Measurements from ENCODE around the gene TUBB2B. TPM values are rescaled to one million over a fixed set of nuclear protein-coding genes. Genes with fewer than 3 reads are reported as not detected.
"Not testable (repeated sequence)": the region's sequence is repeated elsewhere in the genome, so short reads cannot be mapped to it uniquely, and the experiment has no call there.

Gene TUBB2B
- total RNA-seq, 1 donor from 2014 or later: 0.46 TPM

DNA sequence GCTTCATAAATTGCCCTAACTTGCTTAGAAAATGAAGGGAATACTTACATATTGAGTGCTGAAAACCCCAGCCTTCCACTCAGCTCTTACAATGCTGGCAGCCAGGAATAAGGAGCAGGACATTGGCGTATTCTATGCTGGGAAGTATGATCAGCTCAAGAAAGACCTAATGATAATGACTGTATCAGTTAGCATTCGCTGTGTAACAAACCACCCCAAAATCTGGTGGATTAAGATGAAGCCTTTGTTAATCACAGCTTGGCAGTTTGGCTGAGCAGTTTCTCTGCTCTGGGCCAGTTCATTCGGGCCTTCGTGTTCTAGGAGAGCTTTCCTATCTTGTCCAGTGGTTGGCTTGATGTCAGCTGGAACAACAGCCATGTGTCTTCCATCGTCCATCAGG lies 36.7 kb downstream of the TUBB2B start:
- no peaks in the 10 kb centered on the region for H3K36me3 ChIP-seq
- no peak overlapping the region for H3K27ac ChIP-seq
- DNase-seq: no peak
- H3K4me3 ChIP-seq: no peak overlapping the region
- TF ChIP-seq, protein P1, sequence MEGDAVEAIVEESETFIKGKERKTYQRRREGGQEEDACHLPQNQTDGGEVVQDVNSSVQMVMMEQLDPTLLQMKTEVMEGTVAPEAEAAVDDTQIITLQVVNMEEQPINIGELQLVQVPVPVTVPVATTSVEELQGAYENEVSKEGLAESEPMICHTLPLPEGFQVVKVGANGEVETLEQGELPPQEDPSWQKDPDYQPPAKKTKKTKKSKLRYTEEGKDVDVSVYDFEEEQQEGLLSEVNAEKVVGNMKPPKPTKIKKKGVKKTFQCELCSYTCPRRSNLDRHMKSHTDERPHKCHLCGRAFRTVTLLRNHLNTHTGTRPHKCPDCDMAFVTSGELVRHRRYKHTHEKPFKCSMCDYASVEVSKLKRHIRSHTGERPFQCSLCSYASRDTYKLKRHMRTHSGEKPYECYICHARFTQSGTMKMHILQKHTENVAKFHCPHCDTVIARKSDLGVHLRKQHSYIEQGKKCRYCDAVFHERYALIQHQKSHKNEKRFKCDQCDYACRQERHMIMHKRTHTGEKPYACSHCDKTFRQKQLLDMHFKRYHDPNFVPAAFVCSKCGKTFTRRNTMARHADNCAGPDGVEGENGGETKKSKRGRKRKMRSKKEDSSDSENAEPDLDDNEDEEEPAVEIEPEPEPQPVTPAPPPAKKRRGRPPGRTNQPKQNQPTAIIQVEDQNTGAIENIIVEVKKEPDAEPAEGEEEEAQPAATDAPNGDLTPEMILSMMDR (IDR thresholded peaks at IDR 0.05): no peak
- intact Hi-C loops (cut with DNase I): no loop called here
- H3K9me3 ChIP-seq: no peaks in the 10 kb centered on the region
- no peaks in the 10 kb centered on the region for H3K4me1 ChIP-seq
- no peaks in the 10 kb centered on the region for H3K27me3 ChIP-seq
- no peak for ATAC-seq

DNA sequence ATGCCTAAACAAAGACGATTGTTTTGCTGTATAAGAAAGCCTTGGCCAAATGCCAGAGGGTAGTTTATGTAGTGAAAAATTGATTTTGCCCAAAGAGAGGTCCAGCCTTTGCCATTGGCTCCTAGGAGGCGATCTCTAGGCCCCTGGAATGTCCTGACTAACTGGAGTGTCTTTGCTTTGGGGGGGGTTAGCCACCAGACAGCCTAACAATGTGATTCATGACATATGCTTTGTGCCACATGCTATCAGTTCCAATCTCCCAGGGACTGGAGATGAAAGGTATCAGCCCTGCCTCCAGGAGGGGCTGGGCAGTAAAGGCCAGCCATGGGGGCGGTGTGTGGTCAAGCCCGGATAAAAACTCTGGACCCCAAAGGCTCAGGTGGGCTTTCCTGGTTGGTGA lies 37.4 kb downstream of the TUBB2B start:
- Histone ChIP-seq H3K27me3 (no peaks in the 10 kb centered on the region), H3K4me3 (no peak overlapping the region), H3K27ac (no peak overlapping the region), H3K36me3 (no peaks in the 10 kb centered on the region), H3K9me3 (no peaks in the 10 kb centered on the region), H3K4me1 (no peaks in the 10 kb centered on the region)
- ATAC-seq (no peak), DNase-seq (no peak)
- TF ChIP-seq, protein P1 (IDR thresholded peaks at IDR 0.05): no peak
- intact Hi-C loops (cut with DNase I): no loop called here

DNA sequence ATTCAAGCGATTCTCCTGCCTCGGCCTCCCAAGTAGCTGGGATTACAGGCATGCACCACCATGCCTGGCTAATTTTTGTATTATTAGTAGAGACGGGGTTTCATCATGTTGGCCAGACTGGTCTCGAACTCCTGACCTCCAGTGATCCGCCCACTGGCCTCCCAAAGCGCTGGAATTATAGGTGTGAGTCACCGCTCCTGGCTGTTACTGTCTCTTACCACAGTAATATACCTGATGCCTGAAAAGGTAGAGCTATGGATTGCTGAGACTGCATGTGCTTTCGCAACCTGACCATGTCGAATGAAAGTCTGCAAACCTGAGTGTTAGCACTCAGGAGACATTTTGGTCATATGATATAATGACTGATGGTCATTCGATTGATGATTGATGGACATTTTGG lies 38.3 kb downstream of the TUBB2B start:
- H3K27ac ChIP-seq; H3K36me3 ChIP-seq; H3K4me1 ChIP-seq; H3K27me3 ChIP-seq; H3K4me3 ChIP-seq; intact Hi-C loops (cut with DNase I); H3K9me3 ChIP-seq; DNase-seq; ATAC-seq: not testable (repeated sequence)

DNA sequence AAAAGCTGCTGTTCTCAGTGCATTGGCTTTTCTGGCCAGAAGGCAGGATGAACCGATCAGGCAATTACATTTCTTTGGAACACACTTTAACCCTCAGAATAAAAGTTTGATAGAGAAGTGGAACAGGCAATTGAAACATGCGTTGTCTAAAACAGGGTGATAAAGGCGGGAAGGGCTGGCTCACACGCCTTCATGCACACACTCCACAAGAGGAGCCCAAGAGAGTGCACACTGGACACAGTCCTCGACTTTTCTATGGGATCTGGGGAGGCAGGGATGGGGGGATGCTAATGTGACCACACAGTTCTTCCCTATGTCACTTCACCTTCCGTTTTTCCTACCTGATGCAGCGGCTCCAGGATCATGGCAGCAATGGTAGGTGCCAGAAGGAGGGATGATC lies 39.2 kb downstream of the TUBB2B start:
- H3K4me1 ChIP-seq: no peaks in the 10 kb centered on the region
- H3K36me3 ChIP-seq: no peaks in the 10 kb centered on the region
- DNase-seq: no peak
- no peaks in the 10 kb centered on the region for H3K27me3 ChIP-seq
- TF ChIP-seq, protein P1 (IDR thresholded peaks at IDR 0.05): no peak
- intact Hi-C loops (cut with DNase I): no loop called here
- no peak overlapping the region for H3K27ac ChIP-seq
- H3K9me3 ChIP-seq: no peaks in the 10 kb centered on the region
- no peak overlapping the region for H3K4me3 ChIP-seq
- no peak for ATAC-seq

DNA sequence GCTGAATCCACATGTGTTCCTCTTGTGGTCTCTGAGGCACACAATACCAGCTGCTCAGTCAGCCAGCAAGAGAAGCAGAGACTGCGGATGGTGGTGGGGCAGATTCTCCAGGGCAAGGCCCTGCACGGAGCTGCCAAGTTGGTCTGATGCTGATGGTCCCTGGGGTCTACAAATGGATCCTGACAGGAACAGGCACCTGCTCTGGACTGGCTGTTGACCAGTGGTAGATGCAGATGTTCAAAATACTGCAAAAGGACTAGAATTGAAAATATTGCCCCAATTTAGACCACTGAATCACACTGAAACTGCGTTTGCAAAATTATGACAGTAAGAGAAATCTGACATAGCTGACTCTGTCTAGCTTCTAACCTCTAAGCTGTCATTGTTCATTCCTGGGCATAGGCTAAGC lies 40.5 kb downstream of the TUBB2B start:
- Histone ChIP-seq H3K4me3 (no peak overlapping the region), H3K4me1 (no peaks in the 10 kb centered on the region), H3K27me3 (no peaks in the 10 kb centered on the region), H3K36me3 (no peaks in the 10 kb centered on the region), H3K27ac (no peak overlapping the region), H3K9me3 (no peaks in the 10 kb centered on the region)
- ATAC-seq: no peak
- intact Hi-C loops (cut with DNase I): no loop called here
- no peak for DNase-seq
- TF ChIP-seq, protein P1 (IDR thresholded peaks at IDR 0.05): no peak

DNA sequence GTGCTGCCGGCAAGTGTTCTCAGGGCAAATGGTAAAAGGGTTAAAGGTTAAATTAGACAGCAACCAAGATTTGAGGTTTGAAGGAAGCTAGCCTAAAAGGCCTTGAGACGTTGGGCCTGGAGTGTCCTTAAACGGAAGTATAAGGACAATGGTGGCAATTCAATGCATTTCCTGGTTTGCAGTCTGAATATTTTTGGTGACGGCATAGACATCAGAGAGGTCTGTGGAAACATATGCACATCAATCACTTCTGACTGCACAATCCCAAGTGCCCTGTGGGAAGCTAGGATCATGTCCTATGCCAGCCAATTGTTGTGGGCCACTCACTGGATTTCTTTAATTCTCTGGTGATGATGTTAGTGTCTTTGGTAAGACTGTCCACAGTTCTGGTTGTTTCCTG lies 44.4 kb downstream of the TUBB2B start:
- ATAC-seq (no peak), DNase-seq (no peak)
- no peaks in the 10 kb centered on the region for H3K9me3 ChIP-seq
- H3K27me3 ChIP-seq: no peaks in the 10 kb centered on the region
- TF ChIP-seq, protein P1 (IDR thresholded peaks at IDR 0.05): no peak
- no peaks in the 10 kb centered on the region for H3K4me1 ChIP-seq
- intact Hi-C loops (cut with DNase I): no loop called here
- no peak overlapping the region for H3K4me3 ChIP-seq
- H3K27ac ChIP-seq: no peak overlapping the region
- H3K36me3 ChIP-seq: no peaks in the 10 kb centered on the region
